ENCODE results near the gene PARD3B. TPM values are rescaled to one million over a fixed set of nuclear protein-coding genes. Genes with fewer than 3 reads are reported as not detected.

The PARD3B gene
- total RNA-seq, 4 donors from 2014 or later: 21.8 to 85.6 (median 36.1) TPM

GRCh38 chr2:204913854-204914464 lies 368.7 kb downstream of the PARD3B start:
- Histone ChIP-seq H3K4me1 (no peaks in the 10 kb centered on the region), H3K4me3 (no peak overlapping the region), H3K36me3 (no peaks in the 10 kb centered on the region), H3K27ac (no peak overlapping the region), H3K9me3 (no peaks in the 10 kb centered on the region), H3K27me3 (no peaks in the 10 kb centered on the region)
- no peak for DNase-seq
- intact Hi-C loops (cut with DNase I; ENCODE audit: low total_unique reads): no loop called here
- TF ChIP-seq, protein P1, sequence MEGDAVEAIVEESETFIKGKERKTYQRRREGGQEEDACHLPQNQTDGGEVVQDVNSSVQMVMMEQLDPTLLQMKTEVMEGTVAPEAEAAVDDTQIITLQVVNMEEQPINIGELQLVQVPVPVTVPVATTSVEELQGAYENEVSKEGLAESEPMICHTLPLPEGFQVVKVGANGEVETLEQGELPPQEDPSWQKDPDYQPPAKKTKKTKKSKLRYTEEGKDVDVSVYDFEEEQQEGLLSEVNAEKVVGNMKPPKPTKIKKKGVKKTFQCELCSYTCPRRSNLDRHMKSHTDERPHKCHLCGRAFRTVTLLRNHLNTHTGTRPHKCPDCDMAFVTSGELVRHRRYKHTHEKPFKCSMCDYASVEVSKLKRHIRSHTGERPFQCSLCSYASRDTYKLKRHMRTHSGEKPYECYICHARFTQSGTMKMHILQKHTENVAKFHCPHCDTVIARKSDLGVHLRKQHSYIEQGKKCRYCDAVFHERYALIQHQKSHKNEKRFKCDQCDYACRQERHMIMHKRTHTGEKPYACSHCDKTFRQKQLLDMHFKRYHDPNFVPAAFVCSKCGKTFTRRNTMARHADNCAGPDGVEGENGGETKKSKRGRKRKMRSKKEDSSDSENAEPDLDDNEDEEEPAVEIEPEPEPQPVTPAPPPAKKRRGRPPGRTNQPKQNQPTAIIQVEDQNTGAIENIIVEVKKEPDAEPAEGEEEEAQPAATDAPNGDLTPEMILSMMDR (IDR thresholded peaks at IDR 0.05): no peak
- TF ChIP-seq POLR2A (IDR thresholded peaks at IDR 0.05): no peak

GRCh38 chr2:204914708-204915107 lies 369.4 kb downstream of the PARD3B start:
- Histone ChIP-seq H3K4me1 (no peaks in the 10 kb centered on the region), H3K27ac (no peak overlapping the region), H3K27me3 (no peaks in the 10 kb centered on the region), H3K9me3 (no peaks in the 10 kb centered on the region), H3K36me3 (no peaks in the 10 kb centered on the region), H3K4me3 (no peak overlapping the region)
- TF ChIP-seq, protein P1 (IDR thresholded peaks at IDR 0.05): no peak
- no peak for TF ChIP-seq POLR2A (IDR thresholded peaks at IDR 0.05)
- intact Hi-C loops (cut with DNase I; ENCODE audit: low total_unique reads): no loop called here
- DNase-seq: no peak

GRCh38 chr2:204917089-204917701 lies 371.9 kb downstream of the PARD3B start:
- H3K9me3 ChIP-seq: no peaks in the 10 kb centered on the region
- no peak for DNase-seq
- no peak overlapping the region for H3K27ac ChIP-seq
- no peaks in the 10 kb centered on the region for H3K27me3 ChIP-seq
- H3K4me3 ChIP-seq: no peak overlapping the region
- TF ChIP-seq, protein P1 (IDR thresholded peaks at IDR 0.05): no peak
- no peak for TF ChIP-seq POLR2A (IDR thresholded peaks at IDR 0.05)
- H3K36me3 ChIP-seq: no peaks in the 10 kb centered on the region
- intact Hi-C loops (cut with DNase I; ENCODE audit: low total_unique reads): no loop called here
- H3K4me1 ChIP-seq: no peaks in the 10 kb centered on the region

- no peak overlapping the region for H3K4me3 ChIP-seq
- no peaks in the 10 kb centered on the region for H3K4me1 ChIP-seq
- H3K9me3 ChIP-seq: no peaks in the 10 kb centered on the region
- intact Hi-C loops (cut with DNase I; ENCODE audit: low total_unique reads): no loop called here
- H3K27ac ChIP-seq: no peak overlapping the region
- no peak for DNase-seq
- H3K36me3 ChIP-seq: no peaks in the 10 kb centered on the region
- TF ChIP-seq POLR2A (IDR thresholded peaks at IDR 0.05): no peak
- TF ChIP-seq, protein P1 (IDR thresholded peaks at IDR 0.05): no peak
- no peaks in the 10 kb centered on the region for H3K27me3 ChIP-seq
Measured at GRCh38 chr2:204920776-204921175, 375.5 kb downstream of the PARD3B start.

DNA sequence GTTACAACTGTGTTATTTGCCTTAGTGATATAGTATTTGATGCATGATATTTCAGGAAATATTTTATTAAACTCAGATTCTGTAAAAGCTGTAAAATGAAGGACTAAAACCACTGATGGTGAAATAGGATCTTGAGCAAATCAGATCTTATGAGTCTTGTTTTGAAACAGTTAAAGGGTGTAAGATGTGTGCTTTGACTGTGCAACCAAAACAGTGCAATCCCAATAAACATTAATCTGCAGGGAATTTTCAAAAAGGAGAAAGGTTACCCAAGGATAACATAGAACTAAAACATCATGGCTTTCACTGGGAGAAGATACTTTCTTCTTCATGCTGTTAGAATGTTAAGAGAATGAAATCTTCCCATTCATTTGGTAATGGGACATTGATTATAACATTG lies 378.7 kb downstream of the PARD3B start:
- DNase-seq: no peak
- no peaks in the 10 kb centered on the region for H3K9me3 ChIP-seq

More for the DNA sequence above, 378.7 kb downstream of the PARD3B start:
- TF ChIP-seq, protein P1 (IDR thresholded peaks at IDR 0.05): no peak
- TF ChIP-seq POLR2A (IDR thresholded peaks at IDR 0.05): no peak
- Histone ChIP-seq H3K27ac (no peak overlapping the region), H3K4me3 (no peak overlapping the region), H3K27me3 (no peaks in the 10 kb centered on the region), H3K36me3 (no peaks in the 10 kb centered on the region), H3K4me1 (no peaks in the 10 kb centered on the region)
- intact Hi-C loops (cut with DNase I; ENCODE audit: low total_unique reads): no loop called here
